Ramos (cell line): ENCODE results near the gene ARIH2.

Source experiments
- in situ Hi-C: fragments of 300-500 bp; cut with MboI; formaldehyde crosslinking; loops from one replicate; pipeline ENCODE4 v1.14.3; 2022; ENCODE audit warnings: low sequenced_read_pairs; ENCODE audit not compliant: unreplicated experiment

ARIH2 gene

GRCh38 chr3:48963591-48963990 lies 44.9 kb downstream of the ARIH2 start:
- in situ Hi-C loops = loop anchor here (25.0 kb wide), 1 partner anchor 226 kb away; no protein-coding TSS in a partner anchor

DNA sequence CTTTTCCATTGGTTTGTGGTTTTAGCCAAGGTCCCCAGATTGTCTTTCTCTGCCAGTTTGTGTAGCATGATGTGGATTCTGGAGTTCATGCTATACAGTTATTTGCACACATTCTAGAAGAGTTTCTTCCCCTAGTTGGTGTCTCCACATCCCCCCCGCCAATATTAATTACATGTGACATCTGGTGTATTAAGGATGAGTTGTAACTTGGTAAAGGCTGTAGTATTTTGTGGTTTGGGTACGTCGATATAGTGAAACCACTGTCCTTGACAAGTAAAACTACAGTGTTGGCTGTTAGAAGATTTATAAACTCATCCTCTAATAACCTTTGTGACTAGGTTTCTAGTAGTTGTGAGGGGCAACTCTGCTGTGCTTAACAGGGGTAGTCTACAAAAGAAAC lies 47.7 kb downstream of the ARIH2 start:
- in situ Hi-C loops = loop anchor here (25.0 kb wide), 1 partner anchor 229 kb away; no protein-coding TSS in a partner anchor

DNA sequence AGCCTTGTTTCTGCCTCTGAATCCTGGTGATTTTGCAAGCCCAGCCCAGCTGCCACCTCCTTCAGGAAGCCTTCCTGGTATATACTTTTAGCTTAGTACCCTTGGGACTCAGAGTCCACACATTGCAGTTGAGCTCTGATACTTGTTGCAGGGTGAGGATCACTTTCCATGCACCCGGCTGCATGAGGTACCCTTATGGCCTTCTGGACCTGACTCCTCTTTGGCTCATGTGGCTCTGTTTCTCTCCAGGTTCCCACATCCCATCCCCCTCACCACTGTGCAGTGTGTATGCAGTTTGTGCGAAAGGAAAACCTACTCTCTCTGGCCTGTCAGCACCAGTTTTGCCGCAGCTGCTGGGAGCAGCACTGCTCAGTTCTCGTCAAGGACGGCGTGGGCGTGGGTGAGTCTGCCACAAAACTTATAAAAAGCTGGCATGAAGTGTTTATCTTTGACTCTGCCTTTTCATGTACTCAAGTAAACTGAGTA lies 48.3 kb downstream of the ARIH2 start:
- in situ Hi-C loops = loop anchor here (25.0 kb wide), 1 partner anchor 230 kb away; no protein-coding TSS in a partner anchor

DNA sequence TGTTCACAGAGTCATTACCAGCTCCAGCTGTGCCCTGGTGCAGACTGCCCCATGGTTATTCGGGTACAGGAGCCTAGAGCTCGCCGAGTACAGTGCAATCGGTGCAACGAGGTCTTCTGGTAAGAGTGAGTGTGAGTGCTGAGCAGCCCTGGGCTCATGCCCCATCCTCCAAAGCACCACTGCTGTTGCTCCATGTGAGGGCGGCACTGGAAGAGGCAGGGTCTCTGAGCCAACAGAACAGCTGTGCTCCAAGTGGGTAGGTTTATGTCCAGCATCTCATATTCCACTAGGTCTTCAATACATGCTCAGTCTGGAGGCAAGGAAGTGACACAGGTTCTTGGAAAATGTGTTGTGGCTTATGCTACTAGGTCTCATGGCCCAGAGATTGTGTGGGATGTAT lies 51.9 kb downstream of the ARIH2 start:
- in situ Hi-C loops = loop anchor here (25.0 kb wide), 1 partner anchor 233 kb away; no protein-coding TSS in a partner anchor

GRCh38 chr3:48974076-48974864 lies 55.6 kb downstream of the ARIH2 start:
- in situ Hi-C loops = loop anchor here (25.0 kb wide), 1 partner anchor 237 kb away; no protein-coding TSS in a partner anchor

DNA sequence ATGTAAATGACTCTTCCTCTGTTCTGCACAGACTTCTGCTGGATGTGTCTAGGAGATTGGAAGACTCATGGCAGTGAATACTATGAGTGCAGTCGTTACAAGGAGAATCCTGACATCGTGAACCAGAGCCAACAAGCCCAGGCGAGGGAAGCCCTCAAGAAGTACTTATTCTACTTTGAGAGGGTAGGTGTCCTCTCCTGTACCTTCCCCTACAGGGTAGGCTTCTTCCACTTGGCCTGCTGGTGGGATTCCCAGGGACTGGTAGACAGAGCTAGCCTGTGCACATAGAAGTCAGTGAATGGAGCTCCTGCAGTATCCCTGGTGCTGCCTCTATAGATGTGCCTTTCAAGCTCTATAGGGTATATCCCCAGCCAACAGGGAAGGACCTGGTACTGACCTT lies 60.8 kb downstream of the ARIH2 start:
- in situ Hi-C loops = no loop called here

- in situ Hi-C loops = no loop called here
Observed at GRCh38 chr3:48980295-48980694, 61.7 kb downstream of the ARIH2 start.

DNA sequence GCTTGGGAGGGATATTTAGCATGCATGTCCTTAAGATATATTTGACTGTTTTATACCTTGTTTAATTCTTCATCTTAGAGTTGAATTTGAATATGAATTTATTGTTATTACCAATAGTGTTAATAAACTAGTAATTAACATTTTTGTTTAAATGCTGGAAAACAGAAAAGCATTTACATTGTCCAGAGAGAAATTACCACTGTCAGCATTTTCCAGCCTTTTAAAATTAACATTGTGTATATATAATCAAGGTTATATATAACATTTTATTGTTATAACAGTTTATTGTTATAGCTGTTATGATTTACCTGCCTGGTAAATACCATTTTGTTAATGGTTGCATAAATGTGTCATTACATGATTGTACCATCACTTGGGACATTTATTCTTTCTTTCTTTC lies 63.4 kb downstream of the ARIH2 start:
- in situ Hi-C loops = no loop called here

DNA sequence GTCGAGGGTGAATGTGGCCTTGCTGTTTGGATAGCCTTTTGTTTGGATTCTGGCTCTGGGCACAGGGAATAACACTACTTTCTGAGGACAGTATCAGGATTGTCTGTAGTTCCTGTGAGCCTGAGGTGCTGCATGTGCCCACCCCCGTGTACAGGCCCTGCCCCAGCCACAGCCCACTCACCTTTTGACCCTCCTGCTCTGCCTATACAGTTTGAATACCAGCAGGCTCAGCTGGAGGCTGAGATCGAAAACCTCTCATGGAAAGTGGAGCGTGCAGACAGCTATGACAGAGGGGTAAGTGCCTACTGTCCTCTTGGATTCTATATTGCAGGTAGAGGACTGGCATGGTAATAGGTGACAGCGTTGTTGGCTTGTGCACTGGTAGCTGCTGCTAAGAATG lies 64.0 kb downstream of the ARIH2 start:
- in situ Hi-C loops = no loop called here

DNA sequence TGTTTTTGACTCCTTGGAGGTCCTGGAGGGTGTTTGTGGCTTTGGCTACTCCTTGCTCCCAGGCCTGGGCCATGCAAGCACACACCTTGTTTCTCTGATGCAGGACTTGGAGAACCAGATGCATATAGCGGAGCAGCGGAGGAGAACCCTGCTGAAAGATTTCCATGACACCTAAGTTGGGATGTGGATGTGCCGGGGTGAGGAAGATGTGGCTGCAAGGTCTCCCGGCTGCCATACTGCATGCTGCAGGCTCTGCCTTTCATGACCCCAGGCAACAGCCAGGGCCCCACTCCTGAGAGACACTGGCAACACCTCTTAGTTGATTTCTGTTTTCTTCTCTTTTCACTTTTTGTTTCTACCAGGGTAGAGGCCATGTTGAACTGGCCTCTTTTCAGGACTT lies 64.5 kb downstream of the ARIH2 start:
- in situ Hi-C loops = no loop called here

GRCh38 chr3:48984663-48985062 lies 66.0 kb downstream of the ARIH2 start:
- in situ Hi-C loops = no loop called here

DNA sequence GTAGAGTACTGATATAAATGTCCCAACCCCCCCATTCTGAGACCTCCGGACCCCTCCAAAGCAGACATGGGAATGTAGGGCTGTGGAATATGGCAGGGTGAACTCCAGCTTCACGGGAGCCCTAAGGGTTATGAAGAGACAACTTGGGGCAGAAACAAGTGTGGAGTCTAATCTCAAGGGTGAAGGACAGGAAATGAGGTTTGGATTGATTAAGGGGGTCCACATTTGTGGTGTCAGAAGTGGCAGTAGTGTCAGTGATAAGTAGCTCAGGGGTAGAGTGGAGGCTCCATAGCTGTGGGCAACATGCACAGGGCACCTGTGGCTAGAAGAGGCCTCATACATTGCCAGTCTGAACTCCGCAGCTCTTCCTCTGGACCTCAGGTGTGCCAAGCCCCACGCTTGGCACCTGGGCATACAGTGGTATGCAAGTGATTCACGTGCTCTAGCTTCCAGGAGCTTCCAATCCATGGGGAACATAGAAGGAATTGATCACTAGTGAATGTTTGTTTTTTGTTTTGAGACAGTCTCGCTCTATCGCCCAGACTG lies 67.3 kb downstream of the ARIH2 start:
- in situ Hi-C loops = no loop called here

DNA sequence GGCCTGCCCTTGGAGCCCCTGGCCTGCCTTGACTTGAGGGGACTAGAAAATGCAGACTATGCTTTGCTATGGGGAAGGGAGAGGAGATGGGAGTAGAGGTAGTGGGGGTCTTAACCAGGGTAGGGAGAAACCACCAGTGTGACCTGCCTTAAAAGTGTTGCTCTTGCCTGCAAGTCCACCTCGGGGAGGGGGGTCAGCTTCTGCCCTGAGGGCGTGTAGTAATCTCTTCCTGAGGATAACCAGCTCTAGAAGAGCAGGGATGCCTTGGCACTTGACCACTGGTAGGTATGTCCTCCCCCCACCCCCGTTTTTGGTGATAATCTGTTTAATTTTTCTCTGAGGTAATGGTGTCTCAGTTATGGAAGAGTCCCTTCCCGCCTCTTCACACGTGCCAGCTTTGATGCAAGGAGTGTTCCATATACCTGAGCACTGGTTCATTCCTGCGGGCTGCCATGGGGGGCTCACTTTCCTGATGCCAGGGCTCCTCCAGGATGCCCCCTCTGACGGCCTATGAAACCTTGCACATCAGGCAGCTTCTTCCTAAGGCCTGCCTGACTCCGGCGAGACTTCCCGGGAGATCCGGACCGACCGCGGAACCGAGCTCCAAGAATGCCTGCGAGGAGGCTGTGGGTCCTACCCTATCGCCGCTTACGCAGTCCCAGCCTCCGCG lies 70.6 kb downstream of the ARIH2 start:
- in situ Hi-C loops = no loop called here

GRCh38 chr3:48989796-48990635 lies 71.4 kb downstream of the ARIH2 start, which contains the start of gene P4HTM:
Gene P4HTM (plus strand): TSS chr3:48990241. CDS start chr3:48990257, 16 bp downstream.
- in situ Hi-C loops = no loop called here

- in situ Hi-C loops = no loop called here
Observed at GRCh38 chr3:48990636-48991469, 72.2 kb downstream of the ARIH2 start.

DNA sequence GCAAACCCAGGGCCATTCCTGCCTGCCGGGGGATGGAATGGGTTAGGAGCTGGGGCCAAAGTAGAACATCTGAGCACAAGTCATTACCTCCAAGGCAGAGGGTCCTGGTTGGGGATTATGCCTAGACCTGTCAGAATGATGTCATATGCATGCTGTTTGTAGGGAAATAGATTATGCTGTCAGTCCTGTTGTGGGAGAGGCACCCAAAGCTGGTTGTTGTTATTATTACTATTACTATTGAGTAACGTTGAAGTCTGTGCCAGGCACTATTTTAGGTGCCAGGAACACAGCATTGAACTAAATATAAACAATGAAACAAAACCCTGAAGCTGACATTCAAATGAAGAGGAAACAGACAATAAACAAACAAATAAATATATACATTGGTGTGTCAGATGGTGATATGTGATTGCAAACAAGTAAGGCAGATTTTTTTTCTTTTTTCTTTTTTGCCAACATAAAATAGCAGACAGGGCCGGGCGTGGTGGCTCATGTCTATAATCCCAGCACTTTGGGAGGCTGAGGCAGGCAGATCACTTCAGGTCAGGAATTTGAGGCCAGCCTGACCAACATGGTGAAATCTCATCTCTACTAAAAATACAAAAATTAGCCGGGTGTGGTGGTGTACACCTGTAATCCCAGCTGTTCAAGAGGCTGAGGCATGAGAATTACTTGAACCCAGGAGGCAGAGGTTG lies 73.4 kb downstream of the ARIH2 start:
- in situ Hi-C loops = no loop called here

DNA sequence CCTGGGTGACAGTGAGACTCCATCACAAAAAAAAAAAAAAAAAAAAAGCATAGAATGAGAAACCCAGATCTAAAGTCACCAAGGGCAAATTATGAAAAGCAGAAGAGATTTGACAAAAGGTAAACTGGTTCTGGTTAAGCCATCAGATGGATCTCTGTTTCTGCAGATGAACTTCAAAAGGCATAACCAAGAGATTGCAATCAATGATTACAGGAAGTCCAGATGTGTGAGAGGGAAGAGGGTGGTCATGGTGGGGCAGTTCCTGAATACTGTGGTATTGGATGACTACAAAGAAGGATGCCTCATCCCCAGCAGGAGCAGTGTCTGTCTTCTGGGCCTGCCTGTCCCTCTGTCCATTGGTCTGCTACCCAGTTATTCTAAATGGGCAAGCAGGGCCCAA lies 75.2 kb downstream of the ARIH2 start:
- in situ Hi-C loops = no loop called here

DNA sequence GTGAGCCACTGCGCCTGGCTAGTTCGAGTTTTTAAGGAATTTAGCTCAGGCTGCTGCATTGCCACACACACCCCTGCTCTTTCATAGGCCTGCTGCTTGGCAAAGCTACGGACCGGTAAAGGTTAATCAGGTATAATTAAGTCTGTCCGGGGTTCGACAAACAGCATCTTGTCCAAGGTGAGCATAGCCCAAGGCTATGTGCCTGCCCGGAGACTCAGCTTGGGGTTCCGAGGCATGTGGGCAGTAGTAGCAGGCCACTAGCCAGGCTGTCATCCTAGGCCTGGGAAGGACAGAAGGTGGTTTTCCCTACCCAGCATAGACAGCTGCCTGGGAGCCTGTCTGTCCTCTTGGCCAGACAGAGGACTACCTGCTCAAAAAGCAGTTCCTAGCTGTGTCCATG lies 78.0 kb downstream of the ARIH2 start:
- in situ Hi-C loops = no loop called here
